GM12872 (cell line): ENCODE measurements around the gene ECI2.

Experiments used
- TF ChIP-seq, protein P1 (sequence below): IDR thresholded peaks from 3 replicates; pipeline ENCODE4 v1.5.1; 2011; ENCODE audit warnings: low read depth, mild to moderate bottlenecking, low read length, moderate library complexity; ENCODE audit not compliant: insufficient read depth

The ECI2 gene

DNA sequence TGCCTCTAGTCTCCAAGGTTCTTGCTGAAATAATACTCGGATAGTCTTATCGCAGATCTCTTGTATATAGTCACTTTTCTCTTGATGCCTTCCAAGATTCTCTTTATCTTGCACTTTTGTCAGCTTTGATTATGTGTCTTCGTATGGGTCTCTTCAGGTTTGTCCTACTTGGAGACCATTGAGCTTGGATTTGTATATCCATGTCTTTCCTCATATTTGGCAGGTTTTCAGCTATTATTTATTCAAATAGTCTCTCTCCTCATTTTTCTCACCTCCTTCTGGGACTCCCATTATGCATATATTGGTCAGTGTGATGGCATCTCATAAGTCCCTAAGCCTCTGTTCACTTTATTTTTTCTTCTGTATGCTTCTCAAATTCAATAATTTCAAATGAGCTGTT lies 23.0 kb downstream of the ECI2 start:
- TF ChIP-seq, protein P1, sequence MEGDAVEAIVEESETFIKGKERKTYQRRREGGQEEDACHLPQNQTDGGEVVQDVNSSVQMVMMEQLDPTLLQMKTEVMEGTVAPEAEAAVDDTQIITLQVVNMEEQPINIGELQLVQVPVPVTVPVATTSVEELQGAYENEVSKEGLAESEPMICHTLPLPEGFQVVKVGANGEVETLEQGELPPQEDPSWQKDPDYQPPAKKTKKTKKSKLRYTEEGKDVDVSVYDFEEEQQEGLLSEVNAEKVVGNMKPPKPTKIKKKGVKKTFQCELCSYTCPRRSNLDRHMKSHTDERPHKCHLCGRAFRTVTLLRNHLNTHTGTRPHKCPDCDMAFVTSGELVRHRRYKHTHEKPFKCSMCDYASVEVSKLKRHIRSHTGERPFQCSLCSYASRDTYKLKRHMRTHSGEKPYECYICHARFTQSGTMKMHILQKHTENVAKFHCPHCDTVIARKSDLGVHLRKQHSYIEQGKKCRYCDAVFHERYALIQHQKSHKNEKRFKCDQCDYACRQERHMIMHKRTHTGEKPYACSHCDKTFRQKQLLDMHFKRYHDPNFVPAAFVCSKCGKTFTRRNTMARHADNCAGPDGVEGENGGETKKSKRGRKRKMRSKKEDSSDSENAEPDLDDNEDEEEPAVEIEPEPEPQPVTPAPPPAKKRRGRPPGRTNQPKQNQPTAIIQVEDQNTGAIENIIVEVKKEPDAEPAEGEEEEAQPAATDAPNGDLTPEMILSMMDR, result no peak

DNA sequence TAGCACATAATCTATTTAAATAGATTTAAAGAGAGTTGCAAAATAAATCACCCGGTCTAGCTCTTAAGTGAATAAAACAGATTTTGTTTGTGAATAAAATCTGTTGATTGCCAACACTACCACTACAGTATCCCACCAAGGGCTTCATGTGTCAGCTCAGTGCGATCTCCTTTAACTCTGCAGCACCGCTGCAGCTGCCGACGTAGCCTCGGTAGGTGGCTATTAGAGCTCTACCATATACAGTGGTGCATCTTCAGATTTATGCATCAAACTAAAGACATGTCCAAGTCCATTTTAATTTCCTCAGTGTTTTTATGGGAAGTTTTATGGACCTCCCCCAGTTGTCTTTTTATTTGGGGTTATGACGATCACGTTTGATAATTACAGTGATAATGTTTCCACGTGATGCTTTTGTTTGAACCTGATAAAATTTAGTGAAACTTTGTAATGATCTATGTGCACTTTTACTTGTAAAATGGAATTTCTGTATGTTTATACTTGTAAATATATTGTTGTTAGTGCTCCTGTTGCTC lies 26.7 kb downstream of the ECI2 start:
- TF ChIP-seq, protein P1, result no peak

DNA sequence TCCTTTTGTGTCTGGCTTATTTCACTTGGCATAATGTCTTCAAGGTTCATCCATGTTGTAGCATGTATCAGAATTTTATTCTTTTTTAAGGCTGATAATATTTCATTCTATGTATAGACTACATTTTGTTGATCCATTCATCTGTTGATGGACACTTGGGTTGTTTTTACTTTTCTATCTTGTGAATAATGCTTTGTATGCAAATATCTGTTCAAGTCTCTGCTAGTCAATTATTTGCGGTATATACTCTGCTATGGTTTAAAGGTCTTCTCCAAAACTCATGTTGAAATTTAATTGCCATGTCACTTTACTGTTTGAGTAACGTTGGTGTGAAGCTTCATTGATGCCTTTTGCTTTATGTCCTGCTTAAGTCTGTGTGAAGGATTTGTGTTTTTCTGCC lies 27.5 kb downstream of the ECI2 start:
- TF ChIP-seq, protein P1, result no peak

DNA sequence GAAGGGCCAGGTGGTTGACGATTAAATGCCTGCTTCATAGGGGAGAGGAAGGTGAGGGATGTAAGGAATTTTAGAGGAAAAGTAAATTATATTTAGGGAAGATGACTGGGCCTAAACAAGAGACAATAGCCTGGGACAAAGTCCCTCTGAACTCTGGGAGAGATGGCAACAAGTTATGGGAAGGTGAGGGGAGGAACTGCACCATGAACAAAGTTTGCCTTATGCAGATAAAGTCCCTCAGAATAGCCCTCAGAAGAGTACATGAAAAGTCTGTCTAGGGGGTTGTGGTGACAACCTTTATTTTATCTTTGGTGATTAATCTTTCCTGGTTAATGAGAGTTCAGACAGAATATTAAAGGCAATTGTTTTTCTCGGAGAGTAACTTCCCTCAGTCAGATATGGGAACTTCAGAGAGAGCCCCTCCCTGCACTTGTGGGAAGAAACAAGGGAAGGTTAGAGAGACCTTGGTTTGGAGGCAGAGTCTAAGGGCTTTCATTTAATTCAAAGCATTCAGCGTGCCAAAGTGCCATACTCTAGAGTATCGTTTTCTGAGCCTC lies 29.3 kb downstream of the ECI2 start:
- TF ChIP-seq, protein P1, result no peak

DNA sequence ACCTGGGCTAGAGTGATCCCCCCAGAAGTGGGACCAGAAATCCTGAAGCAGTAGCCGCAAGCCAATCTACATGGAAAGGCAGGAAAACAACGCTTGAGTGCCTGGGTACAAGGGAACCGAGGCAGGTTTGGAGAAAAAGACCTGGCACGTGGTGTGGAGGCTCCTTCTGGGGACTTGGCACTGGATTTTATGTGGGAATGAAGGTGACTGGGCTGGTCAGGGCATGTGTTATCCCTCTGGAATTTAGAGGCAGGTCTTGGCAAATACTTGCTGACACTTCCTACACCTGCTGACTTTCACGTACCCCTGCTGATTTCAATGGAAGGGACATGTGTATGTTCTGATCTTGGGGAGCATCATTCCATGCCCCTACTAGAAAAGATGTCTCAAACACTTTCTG lies 31.4 kb downstream of the ECI2 start:
- TF ChIP-seq, protein P1, result no peak

DNA sequence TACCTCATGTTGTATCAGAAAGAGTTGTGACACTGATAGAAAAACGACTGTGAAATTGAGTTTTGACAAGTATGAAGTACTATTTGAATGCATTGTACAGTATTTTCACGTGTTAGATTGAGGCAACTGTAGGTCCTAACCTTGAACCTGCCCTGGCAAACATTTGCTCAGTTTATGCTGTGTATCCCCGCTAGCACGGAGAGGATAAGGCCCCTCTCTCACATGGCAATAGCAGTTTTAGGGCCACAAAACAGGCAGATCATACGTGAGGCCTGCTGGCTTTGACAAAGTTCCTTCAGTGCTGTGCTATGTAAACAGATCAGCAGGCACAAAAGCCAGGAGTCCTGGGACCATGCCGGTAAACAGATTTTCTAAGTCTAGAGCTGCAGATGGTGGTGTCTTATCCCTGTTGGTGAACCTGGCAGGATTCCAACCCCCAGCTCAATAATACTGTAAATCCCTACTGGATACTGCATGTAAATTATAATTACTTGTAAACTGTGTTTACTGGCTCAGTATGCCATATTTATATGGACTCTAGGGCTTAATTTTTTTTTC lies 32.6 kb downstream of the ECI2 start:
- TF ChIP-seq, protein P1, result no peak

DNA sequence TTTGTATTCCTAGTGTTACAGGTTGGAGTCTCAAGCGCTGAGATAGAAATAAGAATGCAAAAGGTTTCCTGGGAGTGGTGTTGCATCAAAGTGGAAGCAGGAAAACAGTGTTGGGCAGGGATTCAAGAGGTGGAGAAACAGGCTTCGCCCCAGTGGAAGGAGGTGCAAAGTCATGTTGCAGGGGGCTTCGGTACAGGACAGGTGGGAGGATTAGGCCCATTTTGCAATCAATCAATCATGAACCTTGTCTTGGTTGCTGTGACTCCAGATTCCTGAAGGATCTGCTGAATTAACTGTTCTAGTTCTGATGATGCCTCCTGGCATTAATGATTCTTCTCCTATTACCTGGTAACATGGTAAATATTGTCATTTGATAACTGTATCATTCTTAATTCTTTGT lies 34.1 kb downstream of the ECI2 start:
- TF ChIP-seq, protein P1, result no peak

DNA sequence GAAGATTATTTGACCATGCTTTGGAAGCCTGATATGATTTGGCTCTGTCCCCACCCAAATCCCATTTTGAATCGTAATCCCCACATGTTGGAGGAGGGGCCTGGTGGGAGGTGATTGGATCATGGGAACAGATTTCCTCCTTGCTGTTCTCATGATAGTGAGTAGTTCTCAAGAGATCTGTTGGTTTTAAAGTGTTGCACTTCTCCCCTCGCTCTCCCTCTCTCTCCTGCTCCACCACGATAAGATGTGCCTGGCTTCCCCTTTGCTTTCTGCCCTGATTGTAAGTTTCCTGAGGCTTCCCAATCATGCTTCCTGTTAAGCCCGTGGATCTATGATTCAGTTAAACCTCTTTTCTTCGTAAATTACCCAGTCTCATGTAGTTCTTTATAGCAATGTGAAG lies 34.7 kb downstream of the ECI2 start:
- TF ChIP-seq, protein P1, result no peak
